CD14-positive monocyte (primary cell): Measurements from ENCODE around the gene KRT27. TPM values are rescaled to one million over a fixed set of nuclear protein-coding genes. Genes with fewer than 3 reads are reported as not detected.

Experiments used
- DNase-seq, 3 donors: peaks; one replicate each; pipeline ENCODE4 v3.0.0-alpha.2; 2011 to 2022
- H2AFZ ChIP-seq: 2 replicates; pipeline ENCODE4 v1.6.0; 2012; ENCODE audit warnings: mild to moderate bottlenecking, low read depth, low read length, inconsistent platforms; ENCODE audit not compliant: insufficient read depth, poor library complexity, severe bottlenecking
- H3K27ac ChIP-seq, 2 donors: 1 replicate in 1 of 2; 2 replicates in 1 of 2; pipeline ENCODE4 v1.5.1; 2012 to 2013; ENCODE audit warnings: low read length in 2 of 2, control low read depth in 1 of 2, inconsistent platforms in 1 of 2, low read depth in 1 of 2, mild to moderate bottlenecking in 1 of 2
- H3K27me3 ChIP-seq, 2 donors: one replicate each; pipeline versions ENCODE4 v1.6.0 to v1.6.1; 2011 to 2013; ENCODE audit warnings: low read length in 2 of 2; ENCODE audit not compliant: control insufficient read depth in 2 of 2, insufficient read depth in 2 of 2
- H3K36me3 ChIP-seq, 2 donors: replicated peaks in 1 of 2; 1 replicate in 1 of 2; 2 replicates in 1 of 2; pipeline versions ENCODE4 v1.5.1 to v1.6.1; 2012 to 2013; ENCODE audit warnings: low read length in 2 of 2, control low read depth in 1 of 2, inconsistent platforms in 1 of 2, mild to moderate bottlenecking in 1 of 2; ENCODE audit not compliant: insufficient read depth in 2 of 2, control insufficient read depth in 1 of 2
- H3K4me1 ChIP-seq, 2 donors: 1 replicate in 1 of 2; 2 replicates in 1 of 2; pipeline versions ENCODE4 v1.5.1 to v1.6.1; 2012 to 2013; ENCODE audit warnings: low read length in 2 of 2, control low read depth in 1 of 2, inconsistent platforms in 1 of 2, mild to moderate bottlenecking in 1 of 2, moderate library complexity in 1 of 2; ENCODE audit not compliant: insufficient read depth in 2 of 2, control insufficient read depth in 1 of 2
- H3K4me2 ChIP-seq: replicated peaks from 2 replicates; pipeline ENCODE3; 2012; ENCODE audit warnings: low read length, moderate library complexity, mild to moderate bottlenecking; ENCODE audit not compliant: poor library complexity, severe bottlenecking; ENCODE audit errors: extremely low read depth
- H3K4me3 ChIP-seq, 3 experiments: fragments of 200-600 bp in 1 of 3; sonication (generic) in 1 of 3; replicated peaks in 1 of 3; 1 replicate in 2 of 3; 2 replicates in 1 of 3; pipeline ENCODE4 v1.5.1; 2011 to 2013; ENCODE audit warnings: low read length in 3 of 3, mild to moderate bottlenecking in 3 of 3, control low read depth in 2 of 3, low read depth in 2 of 3, inconsistent platforms in 1 of 3, moderate library complexity in 1 of 3
- H3K79me2 ChIP-seq: 2 replicates; pipeline ENCODE4 v1.6.0; 2012; ENCODE audit warnings: mild to moderate bottlenecking, control low read depth, inconsistent platforms, low read length, moderate library complexity; ENCODE audit not compliant: insufficient read depth
- H3K9ac ChIP-seq: 2 replicates; pipeline ENCODE4 v1.6.0; 2017; ENCODE audit warnings: low read length, mild to moderate bottlenecking; ENCODE audit not compliant: insufficient read depth, poor library complexity, severe bottlenecking
- H3K9me3 ChIP-seq, 2 donors: replicated peaks in 1 of 2; 1 replicate in 1 of 2; 2 replicates in 1 of 2; pipeline versions ENCODE4 v1.5.1 to v1.6.1; 2012 to 2013; ENCODE audit warnings: low read length in 2 of 2, control low read depth in 1 of 2; ENCODE audit not compliant: control insufficient read depth in 1 of 2, insufficient read depth in 1 of 2
- H4K20me1 ChIP-seq: 2 replicates; pipeline ENCODE4 v1.6.0; 2012; ENCODE audit warnings: mild to moderate bottlenecking, low read length, control low read depth, moderate library complexity; ENCODE audit not compliant: insufficient read depth
- H3K27ac Mint-ChIP-seq, 7 donors: one replicate each; pipeline ENCODE4 v1.8.0; 2020; ENCODE audit warnings: mild to moderate bottlenecking in 7 of 7, mixed read lengths in 7 of 7, moderate library complexity in 6 of 7, inconsistent platforms in 2 of 7
- H3K27me3 Mint-ChIP-seq, 3 donors: one replicate each; pipeline ENCODE4 v1.8.0; 2021 to 2022; ENCODE audit warnings: low read depth in 3 of 3, mild to moderate bottlenecking in 3 of 3, mixed read lengths in 3 of 3, moderate library complexity in 3 of 3, inconsistent platforms in 1 of 3
- H3K36me3 Mint-ChIP-seq, 2 donors: one replicate each; pipeline ENCODE4 v1.8.0; 2020; ENCODE audit warnings: mixed read lengths in 2 of 2, inconsistent platforms in 1 of 2, mild to moderate bottlenecking in 1 of 2
- H3K4me1 Mint-ChIP-seq: one replicate; pipeline ENCODE4 v1.8.0; 2020; ENCODE audit warnings: mild to moderate bottlenecking, mixed read lengths
- H3K4me3 Mint-ChIP-seq, 2 donors: one replicate each; pipeline ENCODE4 v1.8.0; 2020; ENCODE audit warnings: mild to moderate bottlenecking in 2 of 2, mixed read lengths in 2 of 2, moderate library complexity in 1 of 2
- H3K9me3 Mint-ChIP-seq, 7 donors: one replicate each; pipeline ENCODE4 v1.8.0; 2020 to 2022; ENCODE audit warnings: mixed read lengths in 7 of 7, mild to moderate bottlenecking in 6 of 7, moderate library complexity in 6 of 7, inconsistent platforms in 2 of 7
- CTCF ChIP-seq: fragments of 200-600 bp; IDR thresholded peaks from one replicate; pipeline ENCODE4 v1.8.0; 2022; ENCODE audit warnings: antibody characterized with exemption, mild to moderate bottlenecking
- WGBS: methylation state at CpG from one replicate; pipeline ENCODE4 v1.1.5; 2013; ENCODE audit warnings: missing lambda C conversion rate; ENCODE audit not compliant: insufficient coverage; 5-methylcytosine and 5-hydroxymethylcytosine counted together
- intact Hi-C, 2 donors: fragments of 100-400 bp; cut with micrococcal nuclease; formaldehyde crosslinking; loops; one replicate each; pipeline versions ENCODE4 v1.15.0 to v1.15.1; 2023
- polyA plus RNA-seq, 3 donors: library from polyadenylated mRNA; depleted of rRNA in 1 of 3; unstranded in 2 of 3; stranded (reverse) in 1 of 3; fragments of 300-500 nt in 2 of 3; fragments of >200 nt in 1 of 3; fragmentation: Illumina TruSeq in 2 of 3; gene quantifications; 1 replicate in 2 of 3; 2 replicates in 1 of 3; pipeline ENCODE4 v1.2.3, GENCODE V29; 2012 to 2021

The KRT27 gene
- polyA plus RNA-seq, 3 donors, result not detected

GRCh38 chr17:40734018-40734417 lies 48.3 kb downstream of the KRT27 start:
- Mint-ChIP-seq H3K9me3 (peaks cover 0 to 3% (median 1%) of the 10 kb centered on the region in 7 donors), H3K36me3 (no peaks in the 10 kb centered on the region), H3K4me1 (no peaks in the 10 kb centered on the region), H3K27me3 (peaks cover 11 to 30% (median 21%) of the 10 kb centered on the region in 3 donors), H3K4me3 (no peak overlapping the region), H3K27ac (no peak overlapping the region)
- WGBS, result 87% methylated on average over 5 of the region's 6 CpGs
- no peak overlapping the region for H3K4me3 ChIP-seq
- no peak overlapping the region for H3K9ac ChIP-seq
- no peaks in the 10 kb centered on the region for H3K9me3 ChIP-seq
- no peaks in the 10 kb centered on the region for H3K79me2 ChIP-seq
- DNase-seq, result no peak
- no peaks in the 10 kb centered on the region for H4K20me1 ChIP-seq
- H3K4me1 ChIP-seq, result no peaks in the 10 kb centered on the region
- peaks cover 3 to 18% of the 10 kb centered on the region in 2 donors for H3K27me3 ChIP-seq
- no peak for TF ChIP-seq CTCF
- intact Hi-C loops, result no loop called here
- H3K4me2 ChIP-seq, result no peak overlapping the region
- no peaks in the 10 kb centered on the region for H3K36me3 ChIP-seq
- no peak overlapping the region for H2AFZ ChIP-seq
- no peak overlapping the region for H3K27ac ChIP-seq

GRCh38 chr17:40730970-40731369 lies 51.4 kb downstream of the KRT27 start:
- peaks cover 3 to 18% of the 10 kb centered on the region in 2 donors for H3K27me3 ChIP-seq
- H3K4me3 ChIP-seq, result no peak overlapping the region
- Mint-ChIP-seq H3K4me1 (no peaks in the 10 kb centered on the region), H3K4me3 (no peak overlapping the region), H3K9me3 (peaks cover 0 to 3% (median 1%) of the 10 kb centered on the region in 7 donors), H3K36me3 (no peaks in the 10 kb centered on the region), H3K27ac (no peak overlapping the region), H3K27me3 (peaks cover 8 to 22% (median 21%) of the 10 kb centered on the region in 3 donors)
- H3K9me3 ChIP-seq, result no peaks in the 10 kb centered on the region
- TF ChIP-seq CTCF, result no peak
- no peak overlapping the region for H3K4me2 ChIP-seq
- WGBS, result 88% methylated on average over 1 of the region's 1 CpG
- H4K20me1 ChIP-seq, result no peaks in the 10 kb centered on the region
- no peak overlapping the region for H3K9ac ChIP-seq
- H3K27ac ChIP-seq, result no peak overlapping the region
- no peak overlapping the region for H2AFZ ChIP-seq
- no peaks in the 10 kb centered on the region for H3K4me1 ChIP-seq
- H3K79me2 ChIP-seq, result no peaks in the 10 kb centered on the region
- DNase-seq, result no peak
- intact Hi-C loops, result no loop called here
- H3K36me3 ChIP-seq, result no peaks in the 10 kb centered on the region
